ENCODE measurements around the gene NR6A1.

- no peak for TF ChIP-seq EZH2phosphoT487 (IDR thresholded peaks at IDR 0.05; ENCODE audit: insufficient read depth, low read depth)
- TF ChIP-seq EZH2 (IDR thresholded peaks at IDR 0.05; ENCODE audit: insufficient read depth, poor library complexity, severe bottlenecking) = no peak
Measured at GRCh38 chr9:124537926-124538325, 233.2 kb downstream of the NR6A1 start.
